ENCODE measurements around the gene SEMA6A. TPM values are rescaled to one million over a fixed set of nuclear protein-coding genes. Genes with fewer than 3 reads are reported as not detected.

Gene SEMA6A
- total and polyA plus RNA-seq, 2 of the 13 experiments (the other 11 are each of a cell fraction or from before 2014, with no cell fraction given): 5.1 to 6.5 TPM

- ATAC-seq: no peak
- no peak for FAIRE-seq
- TF ChIP-seq ATF7-NPFF (CRISPR knock-in tag; IDR thresholded peaks at IDR 0.05; ENCODE audit: low read depth): no peak
- TF ChIP-seq MAFK (conservative IDR thresholded peaks at IDR 0.05 in 1 of 2, IDR thresholded peaks at IDR 0.05 in 1 of 2; ENCODE audit: low read length in 2 of 2): no peak
- TF ChIP-seq MIER2 (CRISPR knock-in tag; IDR thresholded peaks at IDR 0.05): no peak
- no peak for TF ChIP-seq CHD2 (IDR thresholded peaks at IDR 0.05; ENCODE audit: low read depth, low read length)
- no peak for TF ChIP-seq ZNF235 (CRISPR knock-in tag; IDR thresholded peaks at IDR 0.05; ENCODE audit: borderline replicate concordance)
- TF ChIP-seq ZNF512B (CRISPR knock-in tag; IDR thresholded peaks at IDR 0.05; ENCODE audit: borderline replicate concordance): no peak
- no peak for TF ChIP-seq HNRNPK (IDR thresholded peaks at IDR 0.05; ENCODE audit: low read depth, low read length, poor library complexity, severe bottlenecking)
- TF ChIP-seq, protein P1, sequence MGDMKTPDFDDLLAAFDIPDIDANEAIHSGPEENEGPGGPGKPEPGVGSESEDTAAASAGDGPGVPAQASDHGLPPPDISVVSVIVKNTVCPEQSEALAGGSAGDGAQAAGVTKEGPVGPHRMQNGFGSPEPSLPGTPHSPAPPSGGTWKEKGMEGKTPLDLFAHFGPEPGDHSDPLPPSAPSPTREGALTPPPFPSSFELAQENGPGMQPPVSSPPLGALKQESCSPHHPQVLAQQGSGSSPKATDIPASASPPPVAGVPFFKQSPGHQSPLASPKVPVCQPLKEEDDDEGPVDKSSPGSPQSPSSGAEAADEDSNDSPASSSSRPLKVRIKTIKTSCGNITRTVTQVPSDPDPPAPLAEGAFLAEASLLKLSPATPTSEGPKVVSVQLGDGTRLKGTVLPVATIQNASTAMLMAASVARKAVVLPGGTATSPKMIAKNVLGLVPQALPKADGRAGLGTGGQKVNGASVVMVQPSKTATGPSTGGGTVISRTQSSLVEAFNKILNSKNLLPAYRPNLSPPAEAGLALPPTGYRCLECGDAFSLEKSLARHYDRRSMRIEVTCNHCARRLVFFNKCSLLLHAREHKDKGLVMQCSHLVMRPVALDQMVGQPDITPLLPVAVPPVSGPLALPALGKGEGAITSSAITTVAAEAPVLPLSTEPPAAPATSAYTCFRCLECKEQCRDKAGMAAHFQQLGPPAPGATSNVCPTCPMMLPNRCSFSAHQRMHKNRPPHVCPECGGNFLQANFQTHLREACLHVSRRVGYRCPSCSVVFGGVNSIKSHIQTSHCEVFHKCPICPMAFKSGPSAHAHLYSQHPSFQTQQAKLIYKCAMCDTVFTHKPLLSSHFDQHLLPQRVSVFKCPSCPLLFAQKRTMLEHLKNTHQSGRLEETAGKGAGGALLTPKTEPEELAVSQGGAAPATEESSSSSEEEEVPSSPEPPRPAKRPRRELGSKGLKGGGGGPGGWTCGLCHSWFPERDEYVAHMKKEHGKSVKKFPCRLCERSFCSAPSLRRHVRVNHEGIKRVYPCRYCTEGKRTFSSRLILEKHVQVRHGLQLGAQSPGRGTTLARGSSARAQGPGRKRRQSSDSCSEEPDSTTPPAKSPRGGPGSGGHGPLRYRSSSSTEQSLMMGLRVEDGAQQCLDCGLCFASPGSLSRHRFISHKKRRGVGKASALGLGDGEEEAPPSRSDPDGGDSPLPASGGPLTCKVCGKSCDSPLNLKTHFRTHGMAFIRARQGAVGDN (CRISPR knock-in tag; IDR thresholded peaks at IDR 0.05): no peak
Observed at GRCh38 chr5:116600876-116601275, 26.3 kb upstream of the SEMA6A start.

More at GRCh38 chr5:116600876-116601275, 26.3 kb upstream of the SEMA6A start:
- no peak for DNase-seq (ENCODE audit: low spot score)
- Histone ChIP-seq H4K20me1 (ENCODE audit: insufficient read depth, low read length) (no peaks in the 10 kb centered on the region), H3K9me3 (ENCODE audit: low read length) (no peaks in the 10 kb centered on the region), H3K4me3 (replicated peaks in 1 of 3; ENCODE audit: insufficient read depth in 1 of 3, low read depth in 2 of 3, low read length in 3 of 3) (no peak overlapping the region), H3K4me2 (ENCODE audit: low read depth, low read length) (no peak overlapping the region), H3K79me2 (ENCODE audit: insufficient read depth, low read length) (no peaks in the 10 kb centered on the region), H3K9ac (ENCODE audit: insufficient read depth, low read depth, low read length) (no peak overlapping the region), H3K36me3 (replicated peaks in 1 of 2; ENCODE audit: control insufficient read depth in 1 of 2, insufficient read depth in 2 of 2, low read length in 2 of 2) (no peaks in the 10 kb centered on the region), H3K27ac (ENCODE audit: extremely low read length, insufficient read depth, low read length) (no peak overlapping the region), H2AFZ (ENCODE audit: low read length) (no peak overlapping the region), H3K27me3 (ENCODE audit: control insufficient read depth in 1 of 2, insufficient read depth in 2 of 2, low read length in 2 of 2) (no peaks in the 10 kb centered on the region), H3K4me1 (ENCODE audit: insufficient read depth, low read length) (no peaks in the 10 kb centered on the region)
- ChIA-PET CTCF (ENCODE audit: low intra/inter-chr PET ratio, low total read pairs) (no interaction called here), POLR2A (no interaction called here)
- BruUV-seq (replicated peaks): no TSS peak
- in situ Hi-C loops (cut with HindIII; ENCODE audit: extremely low pct_ligation_motif_present, low pct_unique_long_range_greater_than_20kb): no loop called here
- intact Hi-C loops (cut with micrococcal nuclease; ENCODE audit: unreplicated experiment): no loop called here
- WGBS (ENCODE audit: low lambda C conversion rate): 51% methylated on average over 3 of the region's 3 CpGs

Measured in HepG2 (cell line).